NT2/D1 (cell line): ENCODE results near the gene LPGAT1.

Experiments
- YY1 ChIP-seq: IDR thresholded peaks from 2 replicates; pipeline ENCODE4 v1.6.1; 2011; ENCODE audit not compliant: insufficient read length, insufficient read depth
- ZNF274 ChIP-seq: IDR thresholded peaks from 2 replicates; pipeline ENCODE4 v1.6.1; 2011; ENCODE audit warnings: mild to moderate bottlenecking, low read depth, low read length

DNA sequence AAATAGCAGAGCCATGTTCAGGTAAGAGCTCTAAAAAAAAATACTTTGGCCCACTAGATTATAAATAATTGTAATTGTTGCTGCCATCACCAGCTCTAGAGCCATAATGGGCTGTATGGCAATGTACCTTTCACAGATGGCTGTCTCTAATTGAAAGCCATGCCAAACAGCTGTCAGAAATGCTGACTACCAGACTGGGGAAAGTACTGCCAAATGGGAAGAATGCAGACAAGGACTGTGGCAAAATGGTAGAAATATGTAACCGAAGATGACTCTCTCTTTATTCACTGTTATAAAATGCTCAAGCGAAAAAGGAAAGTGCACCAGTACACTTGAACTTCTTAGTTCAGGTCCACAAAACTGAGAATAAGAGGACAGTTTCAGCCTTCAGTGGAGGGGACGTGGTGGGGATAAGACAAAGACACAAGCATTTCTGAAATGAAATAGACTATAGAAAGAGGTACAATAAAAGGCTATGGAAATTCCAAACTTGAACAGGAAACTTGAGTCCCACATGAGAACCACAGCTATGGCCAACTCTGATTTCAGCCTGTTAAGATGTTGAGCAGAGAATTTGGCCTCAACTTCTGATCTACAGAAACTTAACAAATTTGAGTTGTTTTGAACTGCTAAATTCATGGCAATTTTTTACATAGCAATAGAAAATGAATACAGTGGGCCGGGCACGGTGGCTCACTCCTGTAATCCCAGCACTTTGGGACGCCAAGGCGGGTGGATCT is 46.5 kb upstream of the LPGAT1 start:
- TF ChIP-seq YY1 = no peak
- TF ChIP-seq ZNF274 = no peak
